HEK293T (cell line): ENCODE data around the gene OR5A2.

Experiments
- ARNT ChIP-seq: fragments of 450-650 bp; IDR thresholded peaks from 2 replicates; pipeline ENCODE4 v1.6.1; 2017; ENCODE audit warnings: mild to moderate bottlenecking
- FOXA1 ChIP-seq: fragments of 450-650 bp; IDR thresholded peaks from 2 replicates; pipeline ENCODE4 v1.6.1; 2016; ENCODE audit warnings: mild to moderate bottlenecking
- FOXK2 ChIP-seq: fragments of 450-650 bp; IDR thresholded peaks from 2 replicates; pipeline ENCODE4 v1.6.1; 2016; ENCODE audit warnings: mild to moderate bottlenecking
- HDGF ChIP-seq: fragments of 450-650 bp; IDR thresholded peaks from 2 replicates; pipeline ENCODE4 v1.6.1; 2017; ENCODE audit warnings: antibody characterized with exemption, borderline replicate concordance
- L3MBTL2 ChIP-seq: fragments of 450-650 bp; conservative IDR thresholded peaks from 2 replicates; pipeline ENCODE4 v1.6.1; 2016; ENCODE audit warnings: mild to moderate bottlenecking
- NFRKB ChIP-seq: fragments of 450-650 bp; IDR thresholded peaks from 2 replicates; pipeline ENCODE4 v1.6.1; 2016; ENCODE audit warnings: mild to moderate bottlenecking, moderate library complexity
- SP1 ChIP-seq: fragments of 450-650 bp; IDR thresholded peaks from 2 replicates; pipeline ENCODE4 v1.6.1; 2017
- ZNF384 ChIP-seq: fragments of 450-650 bp; IDR thresholded peaks from 2 replicates; pipeline ENCODE4 v1.6.1; 2016

DNA sequence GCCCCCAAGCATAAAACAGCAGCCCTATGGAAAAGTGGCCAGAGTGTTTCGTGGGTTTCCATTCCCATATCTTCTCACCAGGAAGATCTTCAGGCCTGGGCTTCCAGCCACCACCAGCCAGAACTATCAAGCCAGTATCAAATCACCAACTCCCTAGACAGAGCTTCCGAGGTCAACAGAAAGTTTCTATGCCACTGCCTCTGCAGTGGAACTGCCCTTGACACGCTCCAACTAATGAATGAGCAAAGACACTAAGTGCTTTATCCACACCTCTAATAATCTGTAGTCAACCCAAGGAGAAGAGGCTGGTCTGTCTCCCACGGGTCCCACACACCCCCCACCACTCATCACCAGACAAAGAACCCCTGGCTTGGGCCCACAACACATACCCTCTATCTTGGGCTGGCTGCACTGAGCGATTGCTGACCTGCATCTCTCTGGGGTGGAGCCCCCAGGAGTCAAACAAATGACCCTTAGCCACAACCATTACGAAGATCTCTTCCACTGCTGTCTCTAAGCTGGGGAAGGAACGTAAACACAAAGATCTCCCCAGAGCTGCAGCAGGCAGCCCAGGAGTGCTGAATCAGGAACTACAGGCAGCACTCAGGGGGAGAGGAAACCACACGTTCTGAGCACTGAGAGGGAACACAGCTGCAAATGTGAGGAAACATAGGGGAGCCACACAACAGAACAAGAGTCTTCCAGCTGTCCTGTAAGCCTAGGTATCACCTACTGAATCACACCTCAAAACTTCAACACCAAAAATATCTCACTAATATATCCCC is 57.8 kb downstream of the OR5A2 start:
- no peak for TF ChIP-seq ARNT
- TF ChIP-seq NFRKB = no peak
- TF ChIP-seq HDGF = no peak
- TF ChIP-seq SP1 = no peak
- TF ChIP-seq FOXK2 = no peak
- no peak for TF ChIP-seq ZNF384
- no peak for TF ChIP-seq L3MBTL2
- no peak for TF ChIP-seq FOXA1
